ENCODE data around the gene ENKUR.
"Not testable (repeated sequence)": the region's sequence is repeated elsewhere in the genome, so short reads cannot be mapped to it uniquely, and the experiment has no call there.

ENKUR gene

GRCh38 chr10:24965051-24965450 lies 50.9 kb downstream of the ENKUR start:
- no peaks in the 10 kb centered on the region for H4K20me1 ChIP-seq
- H3K27me3 ChIP-seq: no peaks in the 10 kb centered on the region
- no peak overlapping the region for H3K4me2 ChIP-seq
- no peak overlapping the region for H3K27ac ChIP-seq
- H3K36me3 ChIP-seq: no peaks in the 10 kb centered on the region
- H3K4me1 ChIP-seq: no peaks in the 10 kb centered on the region
- H3K4me3 ChIP-seq: no peak overlapping the region
- no peak for TF ChIP-seq Cebpa-rat (IDR thresholded peaks at IDR 0.05)
- no peaks in the 10 kb centered on the region for H3K9me3 ChIP-seq
- H3K9ac ChIP-seq: no peak overlapping the region

DNA sequence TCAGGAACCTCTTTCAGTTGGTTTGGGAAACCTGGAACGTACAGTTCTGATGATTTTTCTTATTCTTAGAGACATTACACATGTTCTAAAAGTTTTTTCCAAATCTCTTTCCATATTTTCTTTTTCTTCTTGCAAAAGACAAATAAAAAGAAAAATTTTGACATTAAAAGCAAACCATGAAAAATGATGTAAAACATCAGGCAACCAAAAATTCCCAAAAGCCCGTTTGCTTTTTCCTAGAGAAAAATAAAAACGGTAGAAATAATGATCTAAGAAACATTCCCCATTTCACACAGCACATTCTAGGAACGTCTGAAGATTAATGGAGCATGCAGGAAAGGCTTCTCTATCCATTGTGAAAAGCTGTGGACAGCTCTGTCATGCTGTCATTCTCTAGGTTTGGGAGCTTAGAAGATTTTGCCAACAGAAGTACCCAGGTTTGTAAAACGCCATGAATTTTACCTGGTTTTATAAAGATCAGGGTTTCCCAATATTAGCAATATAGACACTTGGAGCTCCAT lies 52.4 kb downstream of the ENKUR start:
- Histone ChIP-seq H3K27me3 (no peaks in the 10 kb centered on the region), H3K4me1 (no peaks in the 10 kb centered on the region), H3K27ac (no peak overlapping the region), H4K20me1 (no peaks in the 10 kb centered on the region), H3K4me2 (no peak overlapping the region), H3K9me3 (no peaks in the 10 kb centered on the region), H3K4me3 (no peak overlapping the region), H3K9ac (no peak overlapping the region), H3K36me3 (no peaks in the 10 kb centered on the region)
- TF ChIP-seq Cebpa-rat (IDR thresholded peaks at IDR 0.05): no peak

DNA sequence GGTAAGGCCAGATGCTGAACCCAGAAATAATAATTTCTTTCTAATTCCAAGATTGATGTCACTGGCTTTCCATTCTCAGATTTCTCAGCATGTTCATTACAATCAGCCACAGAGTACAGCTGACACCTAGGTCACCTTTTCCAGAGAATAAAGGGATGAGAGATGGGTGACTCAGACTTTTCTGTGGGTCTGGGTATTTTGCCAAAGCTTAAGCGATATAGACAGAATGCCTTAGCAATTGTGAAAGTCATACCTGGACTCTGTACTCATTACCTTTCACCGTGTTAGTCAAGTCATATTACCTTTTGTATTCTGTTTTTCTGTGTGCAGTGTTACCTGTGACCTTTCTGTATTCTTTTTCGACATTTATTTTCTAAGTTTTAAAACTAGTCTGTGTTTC lies 53.0 kb downstream of the ENKUR start:
- Histone ChIP-seq H3K4me3 (no peak overlapping the region), H3K9ac (no peak overlapping the region), H3K9me3 (no peaks in the 10 kb centered on the region), H4K20me1 (no peaks in the 10 kb centered on the region), H3K27ac (no peak overlapping the region), H3K27me3 (no peaks in the 10 kb centered on the region), H3K4me2 (no peak overlapping the region), H3K4me1 (no peaks in the 10 kb centered on the region), H3K36me3 (no peaks in the 10 kb centered on the region)
- TF ChIP-seq Cebpa-rat (IDR thresholded peaks at IDR 0.05): no peak

GRCh38 chr10:24961582-24961981 lies 54.4 kb downstream of the ENKUR start:
- Histone ChIP-seq H3K9ac (no peak overlapping the region), H3K4me2 (no peak overlapping the region), H3K27ac (no peak overlapping the region), H3K9me3 (no peaks in the 10 kb centered on the region), H3K4me3 (no peak overlapping the region), H3K4me1 (no peaks in the 10 kb centered on the region), H3K36me3 (no peaks in the 10 kb centered on the region), H3K27me3 (no peaks in the 10 kb centered on the region), H4K20me1 (no peaks in the 10 kb centered on the region)
- no peak for TF ChIP-seq Cebpa-rat (IDR thresholded peaks at IDR 0.05)

- Histone ChIP-seq H3K9me3 (no peaks in the 10 kb centered on the region), H3K36me3 (no peaks in the 10 kb centered on the region), H3K27ac (no peak overlapping the region), H4K20me1 (no peaks in the 10 kb centered on the region), H3K4me3 (no peak overlapping the region), H3K4me2 (no peak overlapping the region), H3K9ac (no peak overlapping the region), H3K27me3 (no peaks in the 10 kb centered on the region), H3K4me1 (no peaks in the 10 kb centered on the region)
- TF ChIP-seq Cebpa-rat (IDR thresholded peaks at IDR 0.05): no peak
Measured at GRCh38 chr10:24959382-24959730, 56.6 kb downstream of the ENKUR start.

DNA sequence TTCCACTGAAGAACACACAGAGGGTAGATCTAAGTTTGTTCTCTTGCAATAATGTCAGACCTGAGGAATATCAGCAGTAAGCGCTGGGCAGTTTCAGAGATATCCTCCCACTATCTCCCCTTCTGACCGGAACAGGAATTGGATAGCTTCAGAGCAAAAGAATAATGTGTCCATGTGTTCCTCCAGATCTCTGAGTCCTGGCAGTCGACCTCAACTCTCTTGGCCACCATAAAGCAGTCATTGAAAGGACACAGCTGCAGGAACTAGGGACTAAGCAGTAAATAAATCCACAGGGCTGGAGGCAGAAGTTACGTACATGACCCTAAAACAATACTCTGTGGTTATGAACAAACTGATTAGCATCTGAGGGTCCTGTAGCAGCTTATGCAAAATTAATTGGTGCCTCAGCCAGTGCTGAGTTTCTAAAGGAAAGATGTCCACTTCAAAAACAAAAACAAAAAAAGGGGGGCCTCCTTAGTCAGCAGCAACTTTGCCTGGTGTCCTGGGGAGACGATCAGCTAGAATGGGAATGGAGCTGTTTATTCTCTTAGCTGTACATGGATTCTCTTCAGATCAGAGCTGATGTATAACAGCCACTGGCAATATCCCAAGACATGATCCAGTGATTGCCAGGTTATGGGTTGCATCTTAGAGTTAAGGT lies 57.1 kb downstream of the ENKUR start:
- no peak for TF ChIP-seq Cebpa-rat (IDR thresholded peaks at IDR 0.05)
- H3K9ac ChIP-seq: no peak overlapping the region
- no peaks in the 10 kb centered on the region for H3K36me3 ChIP-seq
- no peak overlapping the region for H3K27ac ChIP-seq
- no peak overlapping the region for H3K4me2 ChIP-seq
- H3K9me3 ChIP-seq: no peaks in the 10 kb centered on the region
- H3K27me3 ChIP-seq: no peaks in the 10 kb centered on the region
- H3K4me1 ChIP-seq: no peaks in the 10 kb centered on the region
- no peaks in the 10 kb centered on the region for H4K20me1 ChIP-seq
- H3K4me3 ChIP-seq: no peak overlapping the region

GRCh38 chr10:24958091-24958720 lies 57.8 kb downstream of the ENKUR start:
- Histone ChIP-seq H3K4me2 (no peak overlapping the region), H4K20me1 (no peaks in the 10 kb centered on the region), H3K9ac (no peak overlapping the region), H3K4me1 (0 out of 2 replicates have a peak, but pooled peaks cover under 1% of the 10 kb centered on the region), H3K9me3 (no peaks in the 10 kb centered on the region), H3K36me3 (no peaks in the 10 kb centered on the region), H3K4me3 (no peak overlapping the region), H3K27me3 (no peaks in the 10 kb centered on the region), H3K27ac (no peak overlapping the region)
- no peak for TF ChIP-seq Cebpa-rat (IDR thresholded peaks at IDR 0.05)

- H3K27me3 ChIP-seq, H3K27ac ChIP-seq, H3K4me2 ChIP-seq, H3K9me3 ChIP-seq, H4K20me1 ChIP-seq, H3K4me1 ChIP-seq, H3K4me3 ChIP-seq, H3K36me3 ChIP-seq, H3K9ac ChIP-seq: not testable (repeated sequence)
Measured at GRCh38 chr10:24957624-24958051, 58.3 kb downstream of the ENKUR start.

DNA sequence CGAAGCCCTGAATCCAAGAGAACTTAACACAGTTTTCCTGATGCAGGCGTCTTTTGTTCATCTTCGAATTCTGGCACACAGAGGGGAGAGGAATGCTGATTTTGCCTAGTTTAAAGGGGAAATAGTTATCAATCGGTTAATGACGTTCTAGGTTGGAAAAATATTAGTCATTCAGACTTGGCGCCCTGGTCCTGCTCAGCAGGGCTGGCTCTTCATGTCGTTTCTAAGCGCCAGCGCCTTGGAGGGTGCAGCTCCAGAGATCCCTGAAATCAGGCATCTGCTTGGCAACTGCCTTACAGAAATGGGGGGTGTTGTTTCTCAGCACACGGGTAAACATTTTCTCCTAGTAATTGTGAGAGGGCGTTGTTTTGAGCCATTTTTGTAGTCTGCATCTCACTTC lies 62.3 kb downstream of the ENKUR start:
- Histone ChIP-seq H3K4me3 (no peak overlapping the region), H4K20me1 (no peaks in the 10 kb centered on the region), H3K27ac (no peak overlapping the region), H3K4me2 (no peak overlapping the region), H3K36me3 (no peaks in the 10 kb centered on the region), H3K27me3 (no peaks in the 10 kb centered on the region), H3K4me1 (peaks cover 11% of the 10 kb centered on the region), H3K9ac (no peak overlapping the region), H3K9me3 (no peaks in the 10 kb centered on the region)
- TF ChIP-seq Cebpa-rat (IDR thresholded peaks at IDR 0.05): no peak

DNA sequence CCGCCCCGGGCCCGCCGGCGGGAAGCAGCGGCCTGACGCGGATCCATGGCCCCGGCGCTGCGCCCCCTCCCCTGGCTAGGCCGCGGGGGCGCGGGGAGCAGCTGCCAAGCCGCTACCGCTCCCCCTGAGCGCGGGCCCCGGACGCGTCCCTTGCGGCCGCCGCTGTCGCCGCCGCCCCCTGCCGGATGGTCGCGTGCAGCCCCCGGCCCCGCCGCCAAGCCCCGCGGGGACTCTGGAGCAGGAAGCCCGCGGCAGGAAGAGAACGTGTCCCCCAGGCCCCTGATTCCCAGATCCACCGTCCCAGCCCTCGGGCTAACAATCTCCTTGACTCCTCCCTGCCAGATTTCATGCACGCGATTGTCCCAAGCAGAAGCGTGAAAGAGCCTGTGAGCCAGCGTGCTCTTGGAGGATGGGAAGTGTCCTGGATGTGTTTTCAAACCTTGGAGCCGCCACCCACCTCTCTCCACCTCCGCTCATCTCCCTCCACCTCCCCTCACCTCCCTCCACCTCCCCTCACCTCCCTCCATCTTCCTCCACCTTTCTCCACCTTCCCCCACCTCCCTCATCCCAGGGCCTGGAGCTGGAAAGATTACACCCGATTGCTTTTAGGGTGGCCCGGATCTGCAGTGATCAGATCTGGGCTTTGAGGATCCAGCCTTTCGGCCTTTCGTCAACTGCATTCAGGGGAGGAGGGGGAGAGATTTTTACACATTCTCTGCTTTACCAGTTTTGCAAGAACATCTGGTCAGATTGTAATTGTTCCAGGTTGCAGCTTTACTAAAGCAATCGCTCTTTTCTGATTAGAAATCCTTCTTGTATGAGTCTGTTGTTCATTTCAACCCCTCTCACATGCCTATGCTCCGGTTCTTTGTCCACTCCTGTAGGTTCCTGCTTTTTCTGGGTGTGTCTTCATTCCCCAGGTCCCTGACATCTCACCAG lies 63.0 kb downstream of the ENKUR start:
- TF ChIP-seq Cebpa-rat (IDR thresholded peaks at IDR 0.05): no peak
- no peaks in the 10 kb centered on the region for H3K9me3 ChIP-seq
- peak overlapping the region; percentile 94 for H3K4me2 ChIP-seq
- H3K9ac ChIP-seq: peak overlapping the region; percentile 85
- peak overlapping the region; percentile 74 for H3K4me3 ChIP-seq
- no peaks in the 10 kb centered on the region for H3K36me3 ChIP-seq
- H3K4me1 ChIP-seq: peaks cover 11% of the 10 kb centered on the region
- peak overlapping the region; percentile 89 for H3K27ac ChIP-seq
- no peaks in the 10 kb centered on the region for H4K20me1 ChIP-seq
- H3K27me3 ChIP-seq: no peaks in the 10 kb centered on the region

Measured in BLaER1 (cell line).